GM13976 (cell line): ENCODE data around the gene SH3GL1.

Source experiments
- DNase-seq: peaks from one replicate; pipeline ENCODE4 v3.0.0; 2012; ENCODE audit warnings: low spot score
- in situ Hi-C: fragments of 300-500 bp; cut with MboI; formaldehyde crosslinking; loops from one replicate; pipeline ENCODE4 v1.12.0; 2022; ENCODE audit warnings: low sequenced_read_pairs, mixed read lengths, inconsistent platforms; ENCODE audit not compliant: unreplicated experiment
- TF ChIP-seq, protein P1 (sequence below): IDR thresholded peaks from 2 replicates; pipeline ENCODE4 v1.5.1; 2012; ENCODE audit warnings: borderline replicate concordance, mild to moderate bottlenecking; ENCODE audit not compliant: insufficient read depth; ENCODE audit errors: extremely low read depth, missing control alignments, control extremely low read depth

Gene SH3GL1

DNA sequence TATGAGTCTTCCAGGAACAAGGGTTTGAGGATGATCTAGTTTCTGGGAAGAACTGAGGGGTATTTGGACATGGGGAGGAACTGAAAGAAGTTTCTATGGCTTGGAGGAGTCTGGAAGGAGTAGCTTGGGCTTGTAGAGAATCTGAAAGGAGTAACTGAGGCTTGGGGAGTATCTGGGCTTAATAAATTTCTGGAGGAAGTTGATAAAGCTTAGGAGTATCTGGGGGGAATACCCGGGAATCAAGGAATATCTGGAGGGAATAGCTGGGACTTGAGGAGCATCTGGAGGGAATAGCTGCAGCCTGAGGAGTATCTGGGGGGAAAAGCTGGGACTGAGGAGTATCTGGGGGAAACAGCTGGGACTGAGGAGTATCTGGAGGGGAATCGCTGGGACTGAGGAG is 79.9 kb downstream of the SH3GL1 start:
- TF ChIP-seq, protein P1, sequence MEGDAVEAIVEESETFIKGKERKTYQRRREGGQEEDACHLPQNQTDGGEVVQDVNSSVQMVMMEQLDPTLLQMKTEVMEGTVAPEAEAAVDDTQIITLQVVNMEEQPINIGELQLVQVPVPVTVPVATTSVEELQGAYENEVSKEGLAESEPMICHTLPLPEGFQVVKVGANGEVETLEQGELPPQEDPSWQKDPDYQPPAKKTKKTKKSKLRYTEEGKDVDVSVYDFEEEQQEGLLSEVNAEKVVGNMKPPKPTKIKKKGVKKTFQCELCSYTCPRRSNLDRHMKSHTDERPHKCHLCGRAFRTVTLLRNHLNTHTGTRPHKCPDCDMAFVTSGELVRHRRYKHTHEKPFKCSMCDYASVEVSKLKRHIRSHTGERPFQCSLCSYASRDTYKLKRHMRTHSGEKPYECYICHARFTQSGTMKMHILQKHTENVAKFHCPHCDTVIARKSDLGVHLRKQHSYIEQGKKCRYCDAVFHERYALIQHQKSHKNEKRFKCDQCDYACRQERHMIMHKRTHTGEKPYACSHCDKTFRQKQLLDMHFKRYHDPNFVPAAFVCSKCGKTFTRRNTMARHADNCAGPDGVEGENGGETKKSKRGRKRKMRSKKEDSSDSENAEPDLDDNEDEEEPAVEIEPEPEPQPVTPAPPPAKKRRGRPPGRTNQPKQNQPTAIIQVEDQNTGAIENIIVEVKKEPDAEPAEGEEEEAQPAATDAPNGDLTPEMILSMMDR = no peak
- DNase-seq = no peak
- in situ Hi-C loops = no loop called here

DNA sequence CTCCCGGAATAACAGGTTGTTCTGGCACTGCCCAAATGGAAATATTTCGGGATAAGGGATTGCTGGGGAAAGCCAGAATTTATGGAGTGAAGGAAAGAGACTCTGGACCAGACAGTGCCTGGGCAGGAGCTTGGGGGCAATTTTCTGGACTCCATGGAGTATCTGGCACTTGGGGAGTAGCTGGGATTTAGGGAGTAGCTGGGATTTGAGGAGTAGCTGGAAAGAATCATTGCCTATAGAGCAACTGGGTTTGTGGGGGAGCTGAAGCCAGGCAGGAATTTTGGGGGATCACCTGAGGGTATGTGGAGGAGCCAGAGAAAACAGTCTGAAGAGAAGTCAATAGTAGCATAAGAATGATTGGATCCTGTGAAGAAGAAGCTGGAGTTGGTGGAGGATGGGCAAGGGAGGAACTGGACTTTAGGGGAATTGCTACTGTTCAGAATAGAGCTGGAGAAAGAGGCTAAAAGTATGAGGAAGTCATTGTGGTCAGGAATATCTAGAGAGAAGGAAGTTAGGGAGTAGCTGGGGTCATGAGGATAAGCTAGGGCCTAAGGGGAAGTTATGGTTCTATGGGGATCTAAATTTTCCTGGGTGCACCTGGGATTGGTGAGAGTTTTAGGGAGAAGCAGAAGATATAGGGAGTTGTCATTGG is 81.2 kb downstream of the SH3GL1 start:
- no peak for DNase-seq
- TF ChIP-seq, protein P1 = no peak
- in situ Hi-C loops = no loop called here

DNA sequence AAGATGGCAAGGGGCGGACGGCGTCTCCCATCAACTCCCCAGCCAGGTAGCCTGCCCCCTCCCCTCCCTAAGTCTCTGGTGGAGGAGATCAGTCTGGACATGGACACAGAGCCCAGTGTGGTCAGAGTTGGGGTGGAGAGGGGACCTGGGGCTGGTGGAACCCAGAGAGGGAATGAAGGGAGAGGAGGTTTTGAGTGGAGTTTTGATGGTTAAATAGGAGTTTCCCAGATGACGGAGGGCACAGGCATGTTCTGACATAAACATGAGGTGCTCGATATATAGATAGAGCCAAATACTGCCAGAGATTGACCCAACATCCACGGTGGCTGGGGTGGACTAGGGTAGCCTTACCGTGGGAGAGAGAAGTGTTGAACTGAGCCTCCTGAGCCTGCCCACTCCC is 81.9 kb downstream of the SH3GL1 start:
- TF ChIP-seq, protein P1 = no peak
- in situ Hi-C loops = no loop called here

DNA sequence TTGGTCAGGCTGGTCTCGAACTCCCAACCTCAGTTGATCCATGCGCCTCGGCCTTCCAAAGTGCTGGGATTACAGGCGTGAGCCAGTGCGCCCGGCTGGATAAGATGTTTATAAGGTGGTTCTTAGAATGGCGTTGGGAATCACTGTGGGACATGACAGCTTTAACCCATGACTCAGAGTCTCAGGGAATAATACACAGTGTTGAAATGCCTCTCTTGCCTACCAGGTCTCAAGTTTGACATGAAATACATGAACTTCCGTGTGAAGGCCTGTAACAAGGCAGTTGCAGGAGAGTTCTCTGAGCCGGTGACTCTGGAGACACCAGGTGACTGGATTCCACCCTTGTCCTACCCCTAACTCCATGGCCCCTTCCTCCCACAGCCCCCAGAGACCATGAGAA is 83.4 kb downstream of the SH3GL1 start:
- DNase-seq = no peak
- in situ Hi-C loops = no loop called here
- TF ChIP-seq, protein P1 = no peak

More for the DNA sequence above, 81.9 kb downstream of the SH3GL1 start:
- no peak for DNase-seq

DNA sequence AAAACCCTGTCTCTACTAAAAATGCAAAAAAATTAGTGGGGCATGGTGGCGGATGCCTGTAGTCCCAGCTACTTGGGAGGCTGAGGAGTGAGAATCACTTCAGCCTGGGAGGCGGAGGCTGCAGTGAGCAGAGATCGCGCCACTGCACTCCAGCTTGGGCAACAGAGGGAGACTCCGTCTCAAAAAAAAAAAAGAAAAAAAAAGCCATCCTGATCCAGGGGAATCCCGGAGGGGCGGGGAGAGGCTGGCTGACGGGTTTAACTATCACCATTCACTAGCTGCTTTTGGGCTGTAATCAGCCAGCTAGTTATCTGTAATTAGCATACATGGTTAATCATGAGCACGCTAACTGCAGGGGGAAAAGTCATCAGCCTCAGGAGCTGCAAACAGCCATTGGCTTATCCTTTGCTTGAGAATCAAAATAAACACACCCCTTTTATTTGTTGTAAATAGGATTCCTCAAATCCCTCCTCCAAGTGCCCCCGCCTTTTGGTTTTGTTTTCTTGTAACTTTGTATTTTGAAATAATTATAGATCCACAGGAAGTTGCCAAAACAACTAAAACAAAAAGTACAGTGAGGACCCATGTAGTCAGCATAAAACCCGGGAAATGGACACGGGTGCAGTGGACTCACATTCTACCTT is 86.4 kb downstream of the SH3GL1 start:
- TF ChIP-seq, protein P1 = no peak
- in situ Hi-C loops = no loop called here
- no peak for DNase-seq
